Mesenchymal stem cell (in vitro differentiated cells and primary cell): Measurements from ENCODE around the gene ROR2.
"Not testable (repeated sequence)": the region's sequence is repeated elsewhere in the genome, so short reads cannot be mapped to it uniquely, and the experiment has no call there.

Experiments used
- DNase-seq: peaks from one replicate; pipeline ENCODE4 v3.0.0-alpha.2; 2013
- H2AFZ ChIP-seq: one replicate; pipeline ENCODE4 v1.6.1; 2013; ENCODE audit warnings: low read depth, mild to moderate bottlenecking, control low read depth, inconsistent platforms, low read length, moderate library complexity
- H2AK5ac ChIP-seq: 2 replicates; pipeline ENCODE4 v1.6.1; 2013; ENCODE audit warnings: low read length, moderate library complexity, mild to moderate bottlenecking, inconsistent platforms; ENCODE audit not compliant: severe bottlenecking
- H2BK120ac ChIP-seq: one replicate; pipeline ENCODE4 v1.6.1; 2013; ENCODE audit warnings: low read depth, mild to moderate bottlenecking, inconsistent platforms, low read length, moderate library complexity
- H2BK12ac ChIP-seq, 2 experiments: one replicate each; pipeline ENCODE4 v1.6.1; 2013; ENCODE audit warnings: inconsistent platforms in 2 of 2, low read length in 2 of 2, mild to moderate bottlenecking in 2 of 2, moderate library complexity in 2 of 2, control low read depth in 1 of 2
- H2BK15ac ChIP-seq: one replicate; pipeline ENCODE4 v1.6.1; 2013; ENCODE audit warnings: mild to moderate bottlenecking, low read depth, inconsistent platforms; ENCODE audit not compliant: poor library complexity, severe bottlenecking
- H2BK5ac ChIP-seq: 2 replicates; pipeline ENCODE4 v1.6.1; 2013; ENCODE audit warnings: low read depth, mild to moderate bottlenecking, low read length, control low read depth, inconsistent platforms; ENCODE audit not compliant: poor library complexity, severe bottlenecking
- H3K14ac ChIP-seq, 2 experiments: one replicate each; pipeline ENCODE4 v1.6.1; 2013; ENCODE audit warnings: inconsistent platforms in 2 of 2, low read length in 2 of 2, control low read depth in 1 of 2, mild to moderate bottlenecking in 1 of 2, moderate library complexity in 1 of 2
- H3K18ac ChIP-seq, 2 experiments: one replicate each; pipeline ENCODE4 v1.6.1; 2013; ENCODE audit warnings: inconsistent platforms in 2 of 2, low read length in 2 of 2, control low read depth in 1 of 2, low read depth in 1 of 2, mild to moderate bottlenecking in 1 of 2
- H3K23ac ChIP-seq, 2 experiments: one replicate each; pipeline ENCODE4 v1.6.1; 2013; ENCODE audit warnings: inconsistent platforms in 2 of 2, low read length in 2 of 2, mild to moderate bottlenecking in 2 of 2, moderate library complexity in 2 of 2, control low read depth in 1 of 2
- H3K27ac ChIP-seq: 2 replicates; pipeline ENCODE4 v1.5.1; 2013; ENCODE audit warnings: mild to moderate bottlenecking, moderate library complexity, low read length, control low read depth, inconsistent platforms; ENCODE audit not compliant: poor library complexity, severe bottlenecking
- H3K27me3 ChIP-seq, 2 experiments: 2 replicates each; pipeline versions ENCODE4 v1.6.1 to v1.7.0; 2013; ENCODE audit warnings: low read length in 2 of 2, mild to moderate bottlenecking in 2 of 2, moderate library complexity in 2 of 2, control low read depth in 1 of 2, inconsistent platforms in 1 of 2; ENCODE audit not compliant: control insufficient read depth in 1 of 2, insufficient read depth in 1 of 2
- H3K36me3 ChIP-seq, 2 experiments: 2 replicates each; pipeline versions ENCODE4 v1.6.1 to v1.7.0; 2013; ENCODE audit warnings: low read length in 2 of 2, control low read depth in 1 of 2, inconsistent platforms in 1 of 2, low read depth in 1 of 2, mild to moderate bottlenecking in 1 of 2; ENCODE audit not compliant: insufficient read depth in 2 of 2, control insufficient read depth in 1 of 2
- H3K4ac ChIP-seq, 2 experiments: one replicate each; pipeline ENCODE4 v1.6.1; 2013; ENCODE audit warnings: inconsistent platforms in 2 of 2, low read length in 2 of 2, mild to moderate bottlenecking in 2 of 2, moderate library complexity in 2 of 2, control low read depth in 1 of 2, low read depth in 1 of 2
- H3K4me1 ChIP-seq: 2 replicates; pipeline ENCODE4 v1.6.1; 2013; ENCODE audit warnings: low read depth, low read length, control low read depth; ENCODE audit not compliant: control insufficient read depth, insufficient read depth
- H3K4me2 ChIP-seq: 2 replicates; pipeline ENCODE4 v1.6.1; 2013; ENCODE audit warnings: low read length, mild to moderate bottlenecking, inconsistent platforms; ENCODE audit not compliant: poor library complexity, severe bottlenecking
- H3K4me3 ChIP-seq, 2 experiments: 2 replicates each; pipeline versions ENCODE4 v1.5.1 to v1.7.0; 2013; ENCODE audit warnings: low read length in 2 of 2, mild to moderate bottlenecking in 2 of 2, control low read depth in 1 of 2, low read depth in 1 of 2; ENCODE audit not compliant: insufficient read depth in 1 of 2
- H3K79me1 ChIP-seq: replicated peaks from 2 replicates; pipeline ENCODE4 v1.6.1; 2013; ENCODE audit warnings: mild to moderate bottlenecking, control low read depth, low read length, inconsistent platforms; ENCODE audit not compliant: poor library complexity, severe bottlenecking
- H3K9ac ChIP-seq: 2 replicates; pipeline ENCODE4 v1.7.0; 2013; ENCODE audit warnings: mild to moderate bottlenecking, low read length, moderate library complexity
- H3K9me3 ChIP-seq: 2 replicates; pipeline ENCODE4 v1.7.0; 2013; ENCODE audit warnings: mild to moderate bottlenecking, low read length; ENCODE audit not compliant: control insufficient read depth
- H4K8ac ChIP-seq: one replicate; pipeline ENCODE4 v1.6.1; 2013; ENCODE audit warnings: inconsistent platforms, mild to moderate bottlenecking, low read length, moderate library complexity
- H4K91ac ChIP-seq: one replicate; pipeline ENCODE4 v1.6.1; 2013; ENCODE audit warnings: mild to moderate bottlenecking, low read length, inconsistent platforms
- WGBS: methylation state at CpG from one replicate; pipeline ENCODE4 v1.1.7; 2013; ENCODE audit warnings: mixed read lengths; 5-methylcytosine and 5-hydroxymethylcytosine counted together

The ROR2 gene

DNA sequence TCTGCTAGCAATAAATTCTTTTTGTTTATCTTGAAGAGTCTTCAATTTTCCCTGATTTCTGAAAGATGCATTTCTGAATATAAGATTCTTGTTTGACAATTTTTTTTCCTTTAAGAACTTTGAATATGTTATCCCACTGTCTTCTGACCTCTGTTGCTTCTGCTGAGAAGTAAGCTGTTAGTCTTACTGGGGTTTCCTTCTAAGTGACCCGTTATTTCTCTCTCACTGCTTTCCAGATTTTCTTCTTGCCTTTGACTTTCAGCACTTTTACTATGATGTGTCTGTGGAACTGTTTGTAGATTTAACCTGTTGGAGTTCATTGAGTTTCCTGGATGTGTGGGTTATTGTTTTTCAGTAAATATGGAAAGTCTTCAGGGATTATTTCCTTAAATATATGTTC lies 321.1 kb downstream of the ROR2 start:
- H3K18ac ChIP-seq: no peak overlapping the region
- H3K4me1 ChIP-seq: no peaks in the 10 kb centered on the region
- no peak overlapping the region for H2BK15ac ChIP-seq
- H2BK120ac ChIP-seq: no peak overlapping the region
- H3K4ac ChIP-seq: no peak overlapping the region
- H3K36me3 ChIP-seq: no peaks in the 10 kb centered on the region
- H4K8ac ChIP-seq: no peak overlapping the region
- no peak overlapping the region for H2AK5ac ChIP-seq
- H3K4me3 ChIP-seq: no peak overlapping the region
- peaks cover 11 to 20% of the 10 kb centered on the region in 2 experiments for H3K27me3 ChIP-seq
- no peak overlapping the region for H2BK5ac ChIP-seq
- no peak overlapping the region for H3K4me2 ChIP-seq
- no peak overlapping the region for H4K91ac ChIP-seq
- DNase-seq: no peak
- H2AFZ ChIP-seq: no peak overlapping the region
- no peak overlapping the region for H3K27ac ChIP-seq
- no peak overlapping the region for H3K23ac ChIP-seq
- no peak overlapping the region for H2BK12ac ChIP-seq
- no peaks in the 10 kb centered on the region for H3K79me1 ChIP-seq
- no peak overlapping the region for H3K9ac ChIP-seq
- peaks cover 21% of the 10 kb centered on the region for H3K9me3 ChIP-seq
- WGBS: no CpG with 5 or more reads among the region's 1 CpG
- H3K14ac ChIP-seq: no peak overlapping the region

DNA sequence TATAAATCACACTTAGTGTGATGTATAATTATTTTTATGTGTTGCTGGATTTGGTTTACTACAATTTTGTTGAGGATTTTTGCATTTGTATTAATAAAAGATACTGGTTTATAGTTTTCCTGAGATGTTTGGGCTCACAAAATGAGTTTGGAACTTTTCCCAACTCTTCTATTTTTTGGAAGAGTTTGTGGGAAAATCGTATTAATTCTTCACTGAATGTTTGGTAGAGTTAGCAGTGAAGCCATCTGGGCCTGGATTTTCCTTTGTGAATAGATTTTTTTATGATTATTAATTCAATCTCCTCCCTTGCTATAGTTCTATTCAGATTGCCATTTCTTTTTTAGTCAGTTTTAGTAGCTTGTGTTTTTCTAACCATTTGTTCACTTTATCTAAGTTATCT lies 324.7 kb downstream of the ROR2 start:
- Histone ChIP-seq H3K4me2 (no peak overlapping the region), H2BK15ac (no peak overlapping the region), H2AK5ac (no peak overlapping the region), H3K4ac (no peak overlapping the region), H3K27me3 (peaks cover 0 to 4% of the 10 kb centered on the region in 2 experiments), H3K4me1 (no peaks in the 10 kb centered on the region), H3K23ac (no peak overlapping the region), H4K91ac (no peak overlapping the region), H2AFZ (no peak overlapping the region), H3K36me3 (no peaks in the 10 kb centered on the region), H3K9ac (no peak overlapping the region), H2BK120ac (no peak overlapping the region), H3K4me3 (no peak overlapping the region), H3K79me1 (no peaks in the 10 kb centered on the region), H2BK12ac (no peak overlapping the region), H3K18ac (no peak overlapping the region), H3K14ac (no peak overlapping the region), H3K9me3 (peaks cover 16% of the 10 kb centered on the region), H3K27ac (no peak overlapping the region), H4K8ac (no peak overlapping the region), H2BK5ac (no peak overlapping the region)
- DNase-seq: no peak
- WGBS: 57% methylated on average over 1 of the region's 1 CpG

DNA sequence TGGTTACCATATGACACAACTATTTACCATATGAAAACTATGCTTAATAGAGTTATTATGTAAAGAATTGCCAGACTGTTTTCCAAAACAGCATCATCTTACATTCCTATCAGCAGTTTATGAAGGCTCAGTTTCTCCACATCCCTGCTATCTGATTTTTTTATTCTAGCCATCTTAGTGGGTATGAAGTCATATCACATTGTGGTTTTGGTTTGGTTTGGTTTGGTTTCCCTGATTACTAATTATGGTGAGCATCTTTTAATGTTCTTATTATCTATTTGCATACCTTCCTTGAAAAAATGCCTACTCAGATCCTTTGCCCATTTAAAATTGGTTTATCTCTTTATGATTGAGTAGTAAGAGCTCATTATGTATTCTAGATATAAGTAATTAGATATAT lies 327.0 kb downstream of the ROR2 start:
- Histone ChIP-seq H4K8ac (no peak overlapping the region), H3K4me3 (no peak overlapping the region), H4K91ac (no peak overlapping the region), H3K4me2 (no peak overlapping the region), H2BK12ac (no peak overlapping the region), H3K27me3 (peaks cover 0 to 5% of the 10 kb centered on the region in 2 experiments), H3K4me1 (peaks cover 2% of the 10 kb centered on the region), H3K9me3 (no peaks in the 10 kb centered on the region), H3K23ac (no peak overlapping the region), H3K36me3 (no peaks in the 10 kb centered on the region), H3K4ac (no peak overlapping the region), H3K27ac (no peak overlapping the region), H3K18ac (no peak overlapping the region), H2BK5ac (no peak overlapping the region), H2AK5ac (no peak overlapping the region), H2AFZ (no peak overlapping the region), H2BK120ac (no peak overlapping the region), H3K79me1 (no peaks in the 10 kb centered on the region), H3K9ac (no peak overlapping the region), H2BK15ac (no peak overlapping the region), H3K14ac (no peak overlapping the region)
- no peak for DNase-seq

DNA sequence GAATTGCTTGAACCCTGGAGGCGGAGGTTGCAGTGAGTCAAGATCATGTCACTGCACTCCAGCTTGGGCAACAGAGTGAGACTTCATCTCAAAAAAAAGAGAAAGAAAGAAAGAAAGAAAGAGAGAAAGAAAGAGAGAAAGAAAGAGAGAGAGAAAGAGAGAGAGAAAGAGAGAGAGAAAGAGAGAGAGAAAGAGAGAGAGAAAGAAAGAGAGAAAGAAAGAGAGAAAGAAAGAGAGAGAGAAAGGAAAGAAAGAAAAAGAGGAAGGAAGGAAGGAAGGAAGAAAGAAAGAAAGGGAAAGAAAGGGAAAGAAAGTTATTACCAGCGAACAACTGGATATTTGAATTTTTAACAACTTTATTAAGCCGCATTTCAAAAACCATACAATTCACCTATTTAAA lies 327.9 kb downstream of the ROR2 start:
- H3K36me3 ChIP-seq, H3K4me2 ChIP-seq, H3K4ac ChIP-seq, H4K8ac ChIP-seq, H2BK120ac ChIP-seq, H2AK5ac ChIP-seq, H3K14ac ChIP-seq, H3K4me1 ChIP-seq, H3K23ac ChIP-seq, H3K4me3 ChIP-seq, H3K9me3 ChIP-seq, H4K91ac ChIP-seq, H2AFZ ChIP-seq, H3K9ac ChIP-seq, DNase-seq, H3K27ac ChIP-seq, H3K79me1 ChIP-seq, H2BK5ac ChIP-seq, H2BK15ac ChIP-seq, H3K18ac ChIP-seq, H2BK12ac ChIP-seq, H3K27me3 ChIP-seq: not testable (repeated sequence)
- 95% methylated on average over 3 of the region's 3 CpGs for WGBS
